ENCODE results near the gene POPDC3. TPM values are rescaled to one million over a fixed set of nuclear protein-coding genes. Genes with fewer than 3 reads are reported as not detected.

The POPDC3 gene
- polyA plus RNA-seq, 3 donors = not detected

DNA sequence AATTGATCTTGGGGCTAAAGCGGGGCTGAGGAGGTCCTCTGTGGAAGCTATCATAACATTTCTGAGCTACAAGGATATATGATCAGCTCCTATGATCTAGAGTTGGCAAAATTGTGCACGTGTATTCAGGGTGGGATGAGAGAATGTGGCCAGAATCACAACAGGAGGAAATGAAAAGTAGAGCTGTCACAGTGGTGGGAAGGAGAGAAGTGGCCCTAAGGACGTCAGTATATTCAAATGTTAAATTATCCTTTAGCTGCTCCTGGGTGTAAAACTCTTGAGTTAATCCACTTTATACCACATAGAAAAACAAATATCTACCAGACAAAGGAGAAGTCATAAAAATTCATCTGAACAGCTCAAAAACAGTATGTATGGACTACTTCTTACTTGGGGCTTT is 14.8 kb upstream of the POPDC3 start:
- H4K20me1 ChIP-seq (ENCODE audit: insufficient read depth, low read length) = no peaks in the 10 kb centered on the region
- no peak overlapping the region for H3K4me2 ChIP-seq (replicated peaks; ENCODE audit: extremely low read depth, low read length, poor library complexity, severe bottlenecking)
- TF ChIP-seq, protein P1, sequence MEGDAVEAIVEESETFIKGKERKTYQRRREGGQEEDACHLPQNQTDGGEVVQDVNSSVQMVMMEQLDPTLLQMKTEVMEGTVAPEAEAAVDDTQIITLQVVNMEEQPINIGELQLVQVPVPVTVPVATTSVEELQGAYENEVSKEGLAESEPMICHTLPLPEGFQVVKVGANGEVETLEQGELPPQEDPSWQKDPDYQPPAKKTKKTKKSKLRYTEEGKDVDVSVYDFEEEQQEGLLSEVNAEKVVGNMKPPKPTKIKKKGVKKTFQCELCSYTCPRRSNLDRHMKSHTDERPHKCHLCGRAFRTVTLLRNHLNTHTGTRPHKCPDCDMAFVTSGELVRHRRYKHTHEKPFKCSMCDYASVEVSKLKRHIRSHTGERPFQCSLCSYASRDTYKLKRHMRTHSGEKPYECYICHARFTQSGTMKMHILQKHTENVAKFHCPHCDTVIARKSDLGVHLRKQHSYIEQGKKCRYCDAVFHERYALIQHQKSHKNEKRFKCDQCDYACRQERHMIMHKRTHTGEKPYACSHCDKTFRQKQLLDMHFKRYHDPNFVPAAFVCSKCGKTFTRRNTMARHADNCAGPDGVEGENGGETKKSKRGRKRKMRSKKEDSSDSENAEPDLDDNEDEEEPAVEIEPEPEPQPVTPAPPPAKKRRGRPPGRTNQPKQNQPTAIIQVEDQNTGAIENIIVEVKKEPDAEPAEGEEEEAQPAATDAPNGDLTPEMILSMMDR (IDR thresholded peaks at IDR 0.05) = no peak
- no peak overlapping the region for H3K27ac ChIP-seq (ENCODE audit: low read depth in 1 of 2, low read length in 2 of 2)
- no peaks in the 10 kb centered on the region for H3K36me3 ChIP-seq (replicated peaks in 1 of 2; ENCODE audit: control insufficient read depth in 1 of 2, insufficient read depth in 2 of 2, low read length in 2 of 2)
- no peak overlapping the region for H3K4me3 Mint-ChIP-seq
- no peak overlapping the region for H3K27ac Mint-ChIP-seq
- H3K79me2 ChIP-seq (ENCODE audit: insufficient read depth, low read length) = no peaks in the 10 kb centered on the region
- H3K9me3 Mint-ChIP-seq = peaks cover 0 to 12% (median 7%) of the 10 kb centered on the region in 7 donors
- H3K27me3 ChIP-seq (ENCODE audit: control insufficient read depth in 2 of 2, insufficient read depth in 2 of 2, low read length in 2 of 2) = no peaks in the 10 kb centered on the region
- no peak overlapping the region for H2AFZ ChIP-seq (ENCODE audit: insufficient read depth, low read depth, low read length, poor library complexity, severe bottlenecking)
- 100% methylated on average over 1 of the region's 3 CpGs for WGBS (ENCODE audit: insufficient coverage)
- no peaks in the 10 kb centered on the region for H3K36me3 Mint-ChIP-seq
- H3K9ac ChIP-seq (ENCODE audit: insufficient read depth, low read length, poor library complexity, severe bottlenecking) = no peak overlapping the region
- intact Hi-C loops (cut with micrococcal nuclease) = no loop called here
- H3K4me3 ChIP-seq (replicated peaks in 1 of 3; ENCODE audit: low read depth in 2 of 3, low read length in 3 of 3) = no peak overlapping the region
- peaks cover 3 to 4% of the 10 kb centered on the region in 2 donors for H3K9me3 ChIP-seq (replicated peaks in 1 of 2; ENCODE audit: control insufficient read depth in 1 of 2, insufficient read depth in 1 of 2, low read length in 2 of 2)
- H3K4me1 Mint-ChIP-seq = no peaks in the 10 kb centered on the region
- DNase-seq = no peak
- no peaks in the 10 kb centered on the region for H3K4me1 ChIP-seq (ENCODE audit: control insufficient read depth in 1 of 2, insufficient read depth in 2 of 2, low read length in 2 of 2)
- H3K27me3 Mint-ChIP-seq (ENCODE audit: low read depth in 3 of 3) = peaks cover 0 to 6% (median 2%) of the 10 kb centered on the region in 3 donors

DNA sequence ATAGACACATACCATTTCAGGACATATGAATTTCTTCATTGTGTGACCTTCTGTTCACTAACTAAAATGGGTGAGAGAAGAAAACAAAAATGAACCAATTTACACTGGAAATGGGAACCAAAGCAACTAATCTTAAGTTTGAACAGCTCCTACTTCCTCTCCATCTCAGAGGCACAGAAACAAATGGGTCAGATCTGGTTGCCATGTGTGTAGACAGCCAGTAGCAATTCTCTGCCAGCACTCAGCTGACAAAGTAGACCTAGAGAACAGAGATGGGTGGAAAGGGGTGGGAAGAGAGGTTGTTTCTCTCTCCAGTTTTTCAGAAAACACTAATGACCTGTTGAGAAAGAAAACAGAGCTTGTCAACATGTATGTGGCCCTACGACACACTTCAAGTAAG is 14.3 kb upstream of the POPDC3 start:
- Histone ChIP-seq H3K4me3 (replicated peaks in 1 of 3; ENCODE audit: low read depth in 2 of 3, low read length in 3 of 3) (no peak overlapping the region), H3K79me2 (ENCODE audit: insufficient read depth, low read length) (no peaks in the 10 kb centered on the region), H3K9ac (ENCODE audit: insufficient read depth, low read length, poor library complexity, severe bottlenecking) (no peak overlapping the region), H3K36me3 (replicated peaks in 1 of 2; ENCODE audit: control insufficient read depth in 1 of 2, insufficient read depth in 2 of 2, low read length in 2 of 2) (no peaks in the 10 kb centered on the region), H3K27ac (ENCODE audit: low read depth in 1 of 2, low read length in 2 of 2) (no peak overlapping the region), H3K4me2 (replicated peaks; ENCODE audit: extremely low read depth, low read length, poor library complexity, severe bottlenecking) (no peak overlapping the region), H3K4me1 (ENCODE audit: control insufficient read depth in 1 of 2, insufficient read depth in 2 of 2, low read length in 2 of 2) (no peaks in the 10 kb centered on the region), H3K27me3 (ENCODE audit: control insufficient read depth in 2 of 2, insufficient read depth in 2 of 2, low read length in 2 of 2) (no peaks in the 10 kb centered on the region), H2AFZ (ENCODE audit: insufficient read depth, low read depth, low read length, poor library complexity, severe bottlenecking) (no peak overlapping the region), H4K20me1 (ENCODE audit: insufficient read depth, low read length) (no peaks in the 10 kb centered on the region), H3K9me3 (replicated peaks in 1 of 2; ENCODE audit: control insufficient read depth in 1 of 2, insufficient read depth in 1 of 2, low read length in 2 of 2) (peaks cover 3 to 4% of the 10 kb centered on the region in 2 donors)
- no peaks in the 10 kb centered on the region for H3K36me3 Mint-ChIP-seq
- no peak for DNase-seq
- TF ChIP-seq, protein P1 (IDR thresholded peaks at IDR 0.05) = no peak
- intact Hi-C loops (cut with micrococcal nuclease) = no loop called here
- no peak overlapping the region for H3K4me3 Mint-ChIP-seq
- WGBS (ENCODE audit: insufficient coverage) = 100% methylated on average over 1 of the region's 1 CpG
- H3K27me3 Mint-ChIP-seq (ENCODE audit: low read depth in 3 of 3) = peaks cover 0 to 6% (median 2%) of the 10 kb centered on the region in 3 donors
- no peak overlapping the region for H3K27ac Mint-ChIP-seq
- H3K9me3 Mint-ChIP-seq = peaks cover 0 to 12% (median 7%) of the 10 kb centered on the region in 7 donors
- no peaks in the 10 kb centered on the region for H3K4me1 Mint-ChIP-seq
